HCT116 (cell line): ENCODE data around the gene ZBTB49. TPM values are rescaled to one million over a fixed set of nuclear protein-coding genes. Genes with fewer than 3 reads are reported as not detected.

Experiments used
- ATAC-seq: fragments of 200-7000 bp; cut with Tn5 transposase; 2 replicates; pipeline ENCODE4 v1.9.1; 2020; ENCODE audit warnings: mild to moderate bottlenecking, moderate library complexity
- BruUV-seq: library from RNA; stranded (reverse); fragments of 400-500 nt; replicated peaks from 2 replicates; lab custom pipeline; 2021; lab: Mats Ljungman, UMichigan
- CTCF ChIA-PET: fragments of 300-600 bp; sonication (Branson Sonifier 250); formaldehyde crosslinking; loops from one replicate; lab custom pipeline; 2021; ENCODE audit warnings: antibody characterized with exemption; lab: Charles Lee
- POLR2A ChIA-PET: fragments of 300-600, 350-600 bp; sonication (Branson Sonifier 250); formaldehyde crosslinking; loops from one replicate; lab custom pipeline; 2021; ENCODE audit warnings: antibody characterized with exemption; lab: Charles Lee
- RAD21 ChIA-PET, 2 experiments: fragments of 300-600 bp; sonication (Branson Sonifier 250); formaldehyde crosslinking; loops; one replicate each; lab custom pipeline; 2023; ENCODE audit warnings: low total read pairs in 2 of 2; ENCODE audit not compliant: uncharacterized antibody in 2 of 2, unreplicated experiment in 2 of 2, low non-redundant PET in 1 of 2; lab: Charles Lee
- DNase-seq: peaks from one replicate; pipeline ENCODE4 v3.0.0-alpha.2; 2010; ENCODE audit warnings: low read depth, low spot score
- H2AFZ ChIP-seq: fragments of 200-600 bp; shearing (Covaris generic), sonication (generic); 2 replicates; pipeline ENCODE4 v1.6.1; 2017; ENCODE audit warnings: low read depth, mixed run types, mixed read lengths, antibody characterized with exemption, low read length; ENCODE audit not compliant: poor library complexity, severe bottlenecking
- H3K27ac ChIP-seq: 2 replicates; pipeline ENCODE4 v1.5.1; 2012; ENCODE audit warnings: low read depth, low read length
- H3K27me3 ChIP-seq: fragments of 200-600 bp; sonication (generic); 2 replicates; pipeline ENCODE4 v1.6.1; 2016; ENCODE audit warnings: mixed run types, low read length, mixed read lengths; ENCODE audit not compliant: insufficient read depth
- H3K36me3 ChIP-seq, 2 experiments: fragments of 200-500 bp in 1 of 2; fragments of 200-600 bp in 1 of 2; sonication (Bioruptor generic) in 1 of 2; sonication (generic) in 1 of 2; 2 replicates each; pipeline versions ENCODE4 v1.5.1 to v1.6.1; 2014 to 2016; ENCODE audit warnings: low read length in 2 of 2, inconsistent platforms in 1 of 2, mixed read lengths in 1 of 2, mixed run types in 1 of 2; ENCODE audit not compliant: insufficient read depth in 2 of 2, control insufficient read depth in 1 of 2
- H3K4me1 ChIP-seq, 2 experiments: fragments of 200-600 bp in 1 of 2; sonication (generic) in 1 of 2; 2 replicates each; pipeline versions ENCODE4 v1.5.1 to v1.6.1; 2012 to 2017; ENCODE audit warnings: low read length in 2 of 2, inconsistent platforms in 1 of 2, mild to moderate bottlenecking in 1 of 2, mixed read lengths in 1 of 2, mixed run types in 1 of 2, moderate library complexity in 1 of 2; ENCODE audit not compliant: insufficient read depth in 2 of 2, control insufficient read depth in 1 of 2
- H3K4me2 ChIP-seq: fragments of 200-600 bp; sonication (generic); 2 replicates; pipeline ENCODE4 v1.6.1; 2017; ENCODE audit warnings: mixed run types, low read length, mixed read lengths
- H3K4me3 ChIP-seq, 2 experiments: fragments of 200-600 bp in 1 of 2; sonication (generic) in 1 of 2; replicated peaks in 1 of 2; 2 replicates each; pipeline ENCODE4 v1.5.1; 2011 to 2016; ENCODE audit warnings: low read length in 2 of 2, control low read depth in 1 of 2, low read depth in 1 of 2, mild to moderate bottlenecking in 1 of 2, mixed read lengths in 1 of 2, mixed run types in 1 of 2
- H3K79me2 ChIP-seq: fragments of 200-600 bp; sonication (generic); 2 replicates; pipeline ENCODE4 v1.6.1; 2017; ENCODE audit warnings: mild to moderate bottlenecking, mixed run types, low read length, moderate library complexity, mixed read lengths; ENCODE audit not compliant: insufficient read depth
- H3K9ac ChIP-seq: fragments of 200-600 bp; sonication (generic); 2 replicates; pipeline ENCODE4 v1.6.1; 2016; ENCODE audit warnings: low read length, mixed read lengths
- H3K9me2 ChIP-seq: fragments of 200-600 bp; sonication (generic), shearing (Covaris generic); 2 replicates; pipeline ENCODE4 v1.6.1; 2017; ENCODE audit warnings: mixed run types, mild to moderate bottlenecking, moderate library complexity; ENCODE audit not compliant: insufficient read depth
- H3K9me3 ChIP-seq, 2 experiments: fragments of 200-500 bp in 1 of 2; fragments of 200-600 bp in 1 of 2; sonication (Bioruptor generic) in 1 of 2; sonication (generic) in 1 of 2; 2 replicates each; pipeline ENCODE4 v1.6.1; 2014 to 2017; ENCODE audit warnings: low read length in 2 of 2, mixed read lengths in 2 of 2, inconsistent platforms in 1 of 2, low read depth in 1 of 2, mild to moderate bottlenecking in 1 of 2, mixed run types in 1 of 2, moderate library complexity in 1 of 2; ENCODE audit not compliant: control insufficient read depth in 1 of 2, insufficient read depth in 1 of 2
- H4K20me1 ChIP-seq: fragments of 200-600 bp; sonication (generic), shearing (Covaris generic); 2 replicates; pipeline ENCODE4 v1.6.1; 2017; ENCODE audit warnings: mixed run types, mild to moderate bottlenecking, moderate library complexity; ENCODE audit not compliant: insufficient read depth
- CEBPB ChIP-seq: IDR thresholded peaks from 2 replicates; pipeline ENCODE4 v1.6.1; 2012; ENCODE audit warnings: low read depth
- EGR1 ChIP-seq: IDR thresholded peaks from 2 replicates; pipeline ENCODE4 v1.6.1; 2012; ENCODE audit warnings: low read depth
- ELF1 ChIP-seq: IDR thresholded peaks from 2 replicates; pipeline ENCODE4 v1.6.1; 2012; ENCODE audit warnings: low read depth, borderline replicate concordance
- EZH2 ChIP-seq: fragments of 200-600 bp; sonication (generic); IDR thresholded peaks from 2 replicates; pipeline ENCODE4 v1.6.1; 2017; ENCODE audit warnings: antibody characterized with exemption, mixed run types
- FOSL1 ChIP-seq: IDR thresholded peaks from 2 replicates; pipeline ENCODE4 v1.6.1; 2012; ENCODE audit warnings: low read depth
- JUND ChIP-seq: IDR thresholded peaks from 2 replicates; pipeline ENCODE4 v1.6.1; 2012
- POLR2AphosphoS5 ChIP-seq: IDR thresholded peaks from 2 replicates; pipeline ENCODE4 v1.6.1; 2011; ENCODE audit warnings: mild to moderate bottlenecking, low read depth, low read length, moderate library complexity
- RAD21 ChIP-seq: IDR thresholded peaks from 2 replicates; pipeline ENCODE4 v1.6.1; 2012; ENCODE audit warnings: low read depth, mild to moderate bottlenecking
- SIN3A ChIP-seq: IDR thresholded peaks from 2 replicates; pipeline ENCODE4 v1.6.1; 2012; ENCODE audit warnings: low read depth
- SP1 ChIP-seq: IDR thresholded peaks from 2 replicates; pipeline ENCODE4 v1.6.1; 2012; ENCODE audit warnings: low read depth
- SRF ChIP-seq: IDR thresholded peaks from 2 replicates; pipeline ENCODE4 v1.6.1; 2012; ENCODE audit warnings: low read depth
- TCF7L2 ChIP-seq: IDR thresholded peaks from 2 replicates; pipeline ENCODE4 v1.7.0; 2011; ENCODE audit warnings: borderline replicate concordance, inconsistent platforms; ENCODE audit not compliant: insufficient read depth, insufficient read length; ENCODE audit errors: extremely low read depth
- YY1 ChIP-seq: IDR thresholded peaks from 2 replicates; pipeline ENCODE4 v1.6.1; 2011; ENCODE audit warnings: low read length, low read depth, moderate library complexity, mild to moderate bottlenecking; ENCODE audit not compliant: insufficient replicate concordance; ENCODE audit errors: extremely low read depth
- ZNF274 ChIP-seq: fragments of 200-500 bp; sonication (Bioruptor generic); IDR thresholded peaks from 2 replicates; pipeline ENCODE4 v1.6.1; 2014; ENCODE audit warnings: mild to moderate bottlenecking, low read depth, low read length, inconsistent platforms
- intact Hi-C: fragments of 100-400 bp; cut with micrococcal nuclease; formaldehyde crosslinking; loops from 2 replicates; pipeline ENCODE4 v1.10.0; 2022
- total RNA-seq: library from RNA; stranded (reverse); gene quantifications from one replicate; pipeline ENCODE4 v1.2.1, GENCODE V29; 2021; ENCODE audit not compliant: unreplicated experiment
- TF ChIP-seq, protein P1 (sequence below): IDR thresholded peaks from 2 replicates; pipeline ENCODE4 v1.6.1; 2012
- TF ChIP-seq, protein P2 (sequence below): IDR thresholded peaks from 2 replicates; pipeline ENCODE4 v1.6.1; 2012
- TF ChIP-seq, protein P3 (sequence below): IDR thresholded peaks from 2 replicates; pipeline ENCODE4 v1.6.1; 2011; ENCODE audit warnings: mild to moderate bottlenecking, low read length, moderate library complexity; ENCODE audit not compliant: insufficient replicate concordance; ENCODE audit errors: extremely low read depth
- TF ChIP-seq, protein P4 (sequence below), 3 experiments: fragments of 200-600 bp in 1 of 3; sonication (generic) in 1 of 3; IDR thresholded peaks in 2 of 3; conservative IDR thresholded peaks in 1 of 3; 2 replicates each; pipeline ENCODE4 v1.5.1; 2012 to 2017; ENCODE audit warnings: low read depth in 2 of 3, low read length in 2 of 3, antibody characterized with exemption in 1 of 3, borderline replicate concordance in 1 of 3, control low read depth in 1 of 3, mild to moderate bottlenecking in 1 of 3, mixed read lengths in 1 of 3, mixed run types in 1 of 3, moderate library complexity in 1 of 3; ENCODE audit not compliant: insufficient read depth in 1 of 3
- TF ChIP-seq, protein P5 (sequence below): IDR thresholded peaks from 2 replicates; pipeline ENCODE4 v1.6.1; 2012; ENCODE audit warnings: low read depth

Gene ZBTB49
- total RNA-seq, 1 experiment from 2014 or later, result 3.9 TPM

DNA sequence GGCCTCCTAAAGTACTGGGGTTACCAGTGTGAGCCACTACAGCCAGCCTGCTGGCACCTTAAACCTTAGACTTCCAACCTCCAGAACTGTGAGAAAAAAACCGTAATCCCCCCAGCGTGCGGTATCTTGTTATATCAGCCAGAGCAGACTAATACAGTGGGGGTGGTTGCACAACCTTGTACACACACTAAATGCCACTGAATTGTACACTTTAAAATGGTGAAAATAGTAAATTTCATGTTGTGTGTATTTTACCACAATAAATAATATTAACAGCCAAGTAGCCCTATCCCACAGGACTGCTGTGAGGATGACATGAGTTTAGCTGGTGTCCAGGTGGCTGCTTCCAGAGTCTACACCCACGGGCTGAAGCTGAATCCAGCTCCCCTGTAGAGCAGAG is 38.8 kb downstream of the ZBTB49 start:
- Histone ChIP-seq H3K79me2 (no peaks in the 10 kb centered on the region), H3K9me3 (no peaks in the 10 kb centered on the region), H3K27me3 (no peaks in the 10 kb centered on the region), H3K4me1 (no peaks in the 10 kb centered on the region), H3K27ac (no peak overlapping the region), H4K20me1 (no peaks in the 10 kb centered on the region), H2AFZ (no peak overlapping the region), H3K9me2 (no peaks in the 10 kb centered on the region), H3K4me2 (no peak overlapping the region), H3K4me3 (no peak overlapping the region), H3K9ac (no peak overlapping the region), H3K36me3 (no peaks in the 10 kb centered on the region)
- TF ChIP-seq, protein P1, sequence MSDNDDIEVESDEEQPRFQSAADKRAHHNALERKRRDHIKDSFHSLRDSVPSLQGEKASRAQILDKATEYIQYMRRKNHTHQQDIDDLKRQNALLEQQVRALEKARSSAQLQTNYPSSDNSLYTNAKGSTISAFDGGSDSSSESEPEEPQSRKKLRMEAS, result no peak
- no peak for TF ChIP-seq FOSL1
- TF ChIP-seq TCF7L2, result no peak
- no peak for TF ChIP-seq EGR1
- TF ChIP-seq CEBPB, result no peak
- TF ChIP-seq ELF1, result no peak
- TF ChIP-seq SP1, result no peak
- TF ChIP-seq, protein P2, sequence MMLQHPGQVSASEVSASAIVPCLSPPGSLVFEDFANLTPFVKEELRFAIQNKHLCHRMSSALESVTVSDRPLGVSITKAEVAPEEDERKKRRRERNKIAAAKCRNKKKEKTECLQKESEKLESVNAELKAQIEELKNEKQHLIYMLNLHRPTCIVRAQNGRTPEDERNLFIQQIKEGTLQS, result no peak
- no peak for TF ChIP-seq JUND
- TF ChIP-seq ZNF274, result no peak
- TF ChIP-seq, protein P3, sequence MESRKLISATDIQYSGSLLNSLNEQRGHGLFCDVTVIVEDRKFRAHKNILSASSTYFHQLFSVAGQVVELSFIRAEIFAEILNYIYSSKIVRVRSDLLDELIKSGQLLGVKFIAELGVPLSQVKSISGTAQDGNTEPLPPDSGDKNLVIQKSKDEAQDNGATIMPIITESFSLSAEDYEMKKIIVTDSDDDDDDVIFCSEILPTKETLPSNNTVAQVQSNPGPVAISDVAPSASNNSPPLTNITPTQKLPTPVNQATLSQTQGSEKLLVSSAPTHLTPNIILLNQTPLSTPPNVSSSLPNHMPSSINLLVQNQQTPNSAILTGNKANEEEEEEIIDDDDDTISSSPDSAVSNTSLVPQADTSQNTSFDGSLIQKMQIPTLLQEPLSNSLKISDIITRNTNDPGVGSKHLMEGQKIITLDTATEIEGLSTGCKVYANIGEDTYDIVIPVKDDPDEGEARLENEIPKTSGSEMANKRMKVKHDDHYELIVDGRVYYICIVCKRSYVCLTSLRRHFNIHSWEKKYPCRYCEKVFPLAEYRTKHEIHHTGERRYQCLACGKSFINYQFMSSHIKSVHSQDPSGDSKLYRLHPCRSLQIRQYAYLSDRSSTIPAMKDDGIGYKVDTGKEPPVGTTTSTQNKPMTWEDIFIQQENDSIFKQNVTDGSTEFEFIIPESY, result no peak
- TF ChIP-seq, protein P4, sequence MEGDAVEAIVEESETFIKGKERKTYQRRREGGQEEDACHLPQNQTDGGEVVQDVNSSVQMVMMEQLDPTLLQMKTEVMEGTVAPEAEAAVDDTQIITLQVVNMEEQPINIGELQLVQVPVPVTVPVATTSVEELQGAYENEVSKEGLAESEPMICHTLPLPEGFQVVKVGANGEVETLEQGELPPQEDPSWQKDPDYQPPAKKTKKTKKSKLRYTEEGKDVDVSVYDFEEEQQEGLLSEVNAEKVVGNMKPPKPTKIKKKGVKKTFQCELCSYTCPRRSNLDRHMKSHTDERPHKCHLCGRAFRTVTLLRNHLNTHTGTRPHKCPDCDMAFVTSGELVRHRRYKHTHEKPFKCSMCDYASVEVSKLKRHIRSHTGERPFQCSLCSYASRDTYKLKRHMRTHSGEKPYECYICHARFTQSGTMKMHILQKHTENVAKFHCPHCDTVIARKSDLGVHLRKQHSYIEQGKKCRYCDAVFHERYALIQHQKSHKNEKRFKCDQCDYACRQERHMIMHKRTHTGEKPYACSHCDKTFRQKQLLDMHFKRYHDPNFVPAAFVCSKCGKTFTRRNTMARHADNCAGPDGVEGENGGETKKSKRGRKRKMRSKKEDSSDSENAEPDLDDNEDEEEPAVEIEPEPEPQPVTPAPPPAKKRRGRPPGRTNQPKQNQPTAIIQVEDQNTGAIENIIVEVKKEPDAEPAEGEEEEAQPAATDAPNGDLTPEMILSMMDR (IDR thresholded peaks at IDR 0.05 in 2 of 3, conservative IDR thresholded peaks at IDR 0.05 in 1 of 3; ENCODE audit: borderline replicate concordance in 1 of 3, insufficient read depth in 1 of 3, low read depth in 2 of 3, low read length in 2 of 3), result no peak
- no peak for TF ChIP-seq SIN3A
- TF ChIP-seq YY1, result no peak
- TF ChIP-seq, protein P5, sequence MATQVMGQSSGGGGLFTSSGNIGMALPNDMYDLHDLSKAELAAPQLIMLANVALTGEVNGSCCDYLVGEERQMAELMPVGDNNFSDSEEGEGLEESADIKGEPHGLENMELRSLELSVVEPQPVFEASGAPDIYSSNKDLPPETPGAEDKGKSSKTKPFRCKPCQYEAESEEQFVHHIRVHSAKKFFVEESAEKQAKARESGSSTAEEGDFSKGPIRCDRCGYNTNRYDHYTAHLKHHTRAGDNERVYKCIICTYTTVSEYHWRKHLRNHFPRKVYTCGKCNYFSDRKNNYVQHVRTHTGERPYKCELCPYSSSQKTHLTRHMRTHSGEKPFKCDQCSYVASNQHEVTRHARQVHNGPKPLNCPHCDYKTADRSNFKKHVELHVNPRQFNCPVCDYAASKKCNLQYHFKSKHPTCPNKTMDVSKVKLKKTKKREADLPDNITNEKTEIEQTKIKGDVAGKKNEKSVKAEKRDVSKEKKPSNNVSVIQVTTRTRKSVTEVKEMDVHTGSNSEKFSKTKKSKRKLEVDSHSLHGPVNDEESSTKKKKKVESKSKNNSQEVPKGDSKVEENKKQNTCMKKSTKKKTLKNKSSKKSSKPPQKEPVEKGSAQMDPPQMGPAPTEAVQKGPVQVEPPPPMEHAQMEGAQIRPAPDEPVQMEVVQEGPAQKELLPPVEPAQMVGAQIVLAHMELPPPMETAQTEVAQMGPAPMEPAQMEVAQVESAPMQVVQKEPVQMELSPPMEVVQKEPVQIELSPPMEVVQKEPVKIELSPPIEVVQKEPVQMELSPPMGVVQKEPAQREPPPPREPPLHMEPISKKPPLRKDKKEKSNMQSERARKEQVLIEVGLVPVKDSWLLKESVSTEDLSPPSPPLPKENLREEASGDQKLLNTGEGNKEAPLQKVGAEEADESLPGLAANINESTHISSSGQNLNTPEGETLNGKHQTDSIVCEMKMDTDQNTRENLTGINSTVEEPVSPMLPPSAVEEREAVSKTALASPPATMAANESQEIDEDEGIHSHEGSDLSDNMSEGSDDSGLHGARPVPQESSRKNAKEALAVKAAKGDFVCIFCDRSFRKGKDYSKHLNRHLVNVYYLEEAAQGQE, result no peak
- TF ChIP-seq POLR2AphosphoS5, result no peak
- TF ChIP-seq SRF, result no peak
- TF ChIP-seq EZH2, result no peak
- TF ChIP-seq RAD21, result no peak
- DNase-seq (no peak), ATAC-seq (no peak)
- POLR2A ChIA-PET, result no interaction called here
- CTCF ChIA-PET, result no interaction called here
- RAD21 ChIA-PET, result no interaction called here
- BruUV-seq, result no TSS peak
- intact Hi-C loops, result no loop called here
